Erythroblast (primary cell): ENCODE measurements around the gene CHMP4B.

Experiments
- GATA1 ChIP-seq: IDR thresholded peaks from 2 replicates; pipeline ENCODE4 v1.6.1; 2011; ENCODE audit warnings: low read depth, mild to moderate bottlenecking, control low read depth, low read length, moderate library complexity
- POLR2A ChIP-seq: IDR thresholded peaks from 2 replicates; pipeline ENCODE4 v1.6.1; 2011; ENCODE audit warnings: mild to moderate bottlenecking, low read length

DNA sequence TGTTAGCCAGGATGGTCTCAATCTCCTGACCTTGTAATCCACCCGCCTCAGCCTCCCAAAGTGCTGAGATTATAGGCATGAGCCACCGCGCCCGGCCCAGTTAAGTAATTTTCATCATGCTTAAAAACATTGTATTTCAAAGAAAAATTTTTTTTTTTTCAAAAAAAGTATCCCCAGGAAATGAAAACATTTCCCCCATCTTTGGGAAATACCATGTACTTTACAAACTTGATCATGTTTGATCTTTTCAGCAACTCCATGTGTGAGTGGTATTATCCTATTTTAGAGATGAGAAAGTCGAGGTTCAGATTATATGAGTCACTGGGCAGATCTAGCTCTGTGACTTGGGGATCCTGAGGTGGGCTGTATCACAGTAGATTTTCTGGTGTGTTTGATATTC lies 11.8 kb downstream of the CHMP4B start:
- TF ChIP-seq POLR2A (no peak), GATA1 (no peak)
